H1 (cell line): Measurements from ENCODE around the gene LIF. TPM values are rescaled to one million over a fixed set of nuclear protein-coding genes. Genes with fewer than 3 reads are reported as not detected.

ENCODE experiments used
- CTCF ChIA-PET: fragments of 300-600 bp; sonication (Branson Sonifier 250); formaldehyde crosslinking; loops from one replicate; lab custom pipeline; 2021; ENCODE audit not compliant: partially characterized antibody; lab: Charles Lee
- POLR2A ChIA-PET: fragments of 300-600 bp; sonication (Branson Sonifier 250); formaldehyde crosslinking; loops from one replicate; lab custom pipeline; 2021; ENCODE audit warnings: inconsistent platforms; ENCODE audit not compliant: partially characterized antibody; lab: Charles Lee
- DNase-seq, 2 experiments: peaks; one replicate each; pipeline versions ENCODE4 v3.0.0 to v3.0.0-alpha.2; 2010 to 2022; ENCODE audit warnings: low spot score in 2 of 2, low read depth in 1 of 2, mixed read lengths in 1 of 2
- FAIRE-seq: peaks from 2 replicates; lab custom pipeline; 2011; peaks lifted over from hg19 to GRCh38; lab: Jason Lieb, UNC
- H2AFZ ChIP-seq: 2 replicates; pipeline ENCODE4 v1.8.1; 2012; ENCODE audit warnings: low read length, inconsistent platforms
- H2AK5ac ChIP-seq: 2 replicates; pipeline ENCODE4 v1.6.1; 2013; ENCODE audit warnings: low read depth, low read length
- H2BK120ac ChIP-seq: replicated peaks from 2 replicates; pipeline ENCODE3; 2013; ENCODE audit warnings: low read depth, low read length, inconsistent platforms
- H2BK12ac ChIP-seq: 2 replicates; pipeline ENCODE4 v1.6.1; 2013; ENCODE audit warnings: low read depth, low read length
- H2BK15ac ChIP-seq: 2 replicates; pipeline ENCODE4 v1.6.1; 2013; ENCODE audit warnings: low read length
- H2BK20ac ChIP-seq: 2 replicates; pipeline ENCODE4 v1.6.1; 2013; ENCODE audit warnings: low read length
- H2BK5ac ChIP-seq: 2 replicates; pipeline ENCODE4 v1.6.1; 2013; ENCODE audit warnings: low read depth, low read length
- H3K14ac ChIP-seq: 2 replicates; pipeline ENCODE4 v1.6.1; 2013; ENCODE audit warnings: inconsistent platforms; ENCODE audit not compliant: insufficient read length
- H3K18ac ChIP-seq: 2 replicates; pipeline ENCODE4 v1.6.1; 2013; ENCODE audit warnings: low read length; ENCODE audit errors: extremely low read depth
- H3K23ac ChIP-seq: 2 replicates; pipeline ENCODE4 v1.6.1; 2013; ENCODE audit warnings: inconsistent platforms; ENCODE audit not compliant: insufficient read length
- H3K23me2 ChIP-seq: 2 replicates; pipeline ENCODE4 v1.6.1; 2013; ENCODE audit warnings: low read depth, low read length
- H3K27ac ChIP-seq: 2 replicates; pipeline ENCODE4 v1.6.1; 2011; ENCODE audit warnings: low read depth, low read length, inconsistent platforms
- H3K27me3 ChIP-seq, 4 experiments: replicated peaks in 1 of 4; 1 replicate in 1 of 4; 2 replicates in 3 of 4; pipeline versions ENCODE4 v1.6.1 to v1.8.1; 2011 to 2013; ENCODE audit warnings: low read length in 3 of 4, mild to moderate bottlenecking in 3 of 4, inconsistent platforms in 2 of 4, mixed read lengths in 2 of 4, moderate library complexity in 1 of 4; ENCODE audit not compliant: control insufficient read depth in 3 of 4, insufficient read depth in 3 of 4; ENCODE audit errors: extremely low read depth in 1 of 4
- H3K36me3 ChIP-seq, 4 experiments: 2 replicates each; pipeline versions ENCODE4 v1.6.1 to v1.8.1; 2011 to 2013; ENCODE audit warnings: mild to moderate bottlenecking in 4 of 4, low read length in 3 of 4, moderate library complexity in 2 of 4, control low read depth in 1 of 4, inconsistent platforms in 1 of 4; ENCODE audit not compliant: insufficient read depth in 4 of 4, control insufficient read depth in 2 of 4
- H3K4ac ChIP-seq: replicated peaks from 2 replicates; pipeline ENCODE3; 2013; ENCODE audit warnings: low read length, low read depth, mixed read lengths, inconsistent platforms; ENCODE audit not compliant: insufficient read length
- H3K4me1 ChIP-seq, 4 experiments: replicated peaks in 1 of 4; 1 replicate in 1 of 4; 2 replicates in 3 of 4; pipeline versions ENCODE4 v1.6.1 to v1.8.1; 2011 to 2013; ENCODE audit warnings: low read length in 3 of 4, inconsistent platforms in 2 of 4, mixed read lengths in 1 of 4; ENCODE audit not compliant: insufficient read depth in 4 of 4, control insufficient read depth in 3 of 4
- H3K4me2 ChIP-seq, 2 experiments: 2 replicates each; pipeline versions ENCODE4 v1.6.1 to v1.8.1; 2011 to 2013; ENCODE audit warnings: low read depth in 2 of 2, low read length in 2 of 2, control low read depth in 1 of 2, inconsistent platforms in 1 of 2, mild to moderate bottlenecking in 1 of 2; ENCODE audit not compliant: insufficient read depth in 1 of 2
- H3K4me3 ChIP-seq, 4 experiments: fragments of 200-600, 300-600 bp in 1 of 4; sonication (generic), shearing (Covaris generic), sonication (Bioruptor Twin) in 1 of 4; 2 replicates each; pipeline versions ENCODE4 v1.5.1 to v1.8.1; 2011 to 2016; ENCODE audit warnings: low read length in 4 of 4, low read depth in 3 of 4, control low read depth in 2 of 4, inconsistent platforms in 2 of 4, mild to moderate bottlenecking in 2 of 4, mixed read lengths in 1 of 4, moderate library complexity in 1 of 4; ENCODE audit not compliant: insufficient read depth in 2 of 4; ENCODE audit errors: extremely low read depth in 1 of 4
- H3K56ac ChIP-seq: replicated peaks from 2 replicates; pipeline ENCODE3; 2013; ENCODE audit warnings: low read depth, mild to moderate bottlenecking, mixed read lengths, low read length, inconsistent platforms; ENCODE audit not compliant: insufficient read length
- H3K79me1 ChIP-seq: 2 replicates; pipeline ENCODE4 v1.6.1; 2013; ENCODE audit warnings: low read depth, low read length, control low read depth
- H3K79me2 ChIP-seq, 2 experiments: 2 replicates each; pipeline versions ENCODE4 v1.6.1 to v1.8.1; 2012 to 2013; ENCODE audit warnings: low read length in 2 of 2, mild to moderate bottlenecking in 2 of 2, inconsistent platforms in 1 of 2; ENCODE audit not compliant: insufficient read depth in 2 of 2, control insufficient read depth in 1 of 2
- H3K9ac ChIP-seq, 4 experiments: replicated peaks in 1 of 4; 1 replicate in 1 of 4; 2 replicates in 3 of 4; pipeline versions ENCODE4 v1.6.1 to v1.8.1; 2011 to 2013; ENCODE audit warnings: low read depth in 3 of 4, low read length in 3 of 4, control low read depth in 2 of 4, mild to moderate bottlenecking in 2 of 4, moderate library complexity in 2 of 4, inconsistent platforms in 1 of 4; ENCODE audit errors: extremely low read depth in 1 of 4
- H3K9me3 ChIP-seq, 2 experiments: 2 replicates each; pipeline versions ENCODE4 v1.6.1 to v1.8.1; 2012 to 2013; ENCODE audit warnings: mild to moderate bottlenecking in 2 of 2, moderate library complexity in 2 of 2, control low read depth in 1 of 2, inconsistent platforms in 1 of 2, low read depth in 1 of 2, low read length in 1 of 2, mixed read lengths in 1 of 2; ENCODE audit not compliant: insufficient read depth in 2 of 2
- H4K20me1 ChIP-seq, 2 experiments: replicated peaks in 1 of 2; 2 replicates each; pipeline versions ENCODE3 to v1.8.1; 2011 to 2013; ENCODE audit warnings: inconsistent platforms in 2 of 2, low read length in 2 of 2, mild to moderate bottlenecking in 1 of 2; ENCODE audit not compliant: insufficient read depth in 2 of 2, control insufficient read depth in 1 of 2
- H4K5ac ChIP-seq: 2 replicates; pipeline ENCODE4 v1.6.1; 2013; ENCODE audit warnings: low read length, low read depth, mixed read lengths, inconsistent platforms; ENCODE audit not compliant: insufficient read length
- H4K8ac ChIP-seq: 2 replicates; pipeline ENCODE4 v1.8.0; 2013; ENCODE audit warnings: mild to moderate bottlenecking, moderate library complexity, low read length, inconsistent platforms; ENCODE audit not compliant: insufficient read depth; ENCODE audit errors: extremely low read depth
- H4K91ac ChIP-seq: replicated peaks from 2 replicates; pipeline ENCODE3; 2013; ENCODE audit warnings: low read length, mixed read lengths, inconsistent platforms; ENCODE audit not compliant: insufficient read length
- CTBP2 ChIP-seq: IDR thresholded peaks from 2 replicates; pipeline ENCODE4 v1.7.0; 2011; ENCODE audit warnings: borderline replicate concordance, mild to moderate bottlenecking, moderate library complexity, mixed read lengths, low read length; ENCODE audit not compliant: insufficient read depth, insufficient read length
- GABPA ChIP-seq: IDR thresholded peaks from 2 replicates; pipeline ENCODE4 v1.6.1; 2011; ENCODE audit warnings: mild to moderate bottlenecking, low read length, moderate library complexity, borderline replicate concordance; ENCODE audit not compliant: insufficient read depth
- HDAC6 ChIP-seq: IDR thresholded peaks from one replicate; pipeline ENCODE4 v1.7.1; 2012; ENCODE audit warnings: low read depth, mild to moderate bottlenecking, inconsistent platforms, low read length, moderate library complexity
- POU5F1 ChIP-seq: IDR thresholded peaks from 2 replicates; pipeline ENCODE4 v1.6.1; 2011; ENCODE audit warnings: low read depth, mild to moderate bottlenecking, low read length, moderate library complexity
- SIN3A ChIP-seq, 2 experiments: IDR thresholded peaks in 1 of 2; conservative IDR thresholded peaks in 1 of 2; 2 replicates each; pipeline ENCODE4 v1.6.1; 2011 to 2012; ENCODE audit warnings: low read length in 2 of 2, improper control_type of control experiment in 1 of 2, low read depth in 1 of 2, mild to moderate bottlenecking in 1 of 2
- TEAD4 ChIP-seq: IDR thresholded peaks from 2 replicates; pipeline ENCODE4 v1.6.1; 2012; ENCODE audit warnings: low read depth, low read length, inconsistent platforms, mixed read lengths
- ZNF274 ChIP-seq: IDR thresholded peaks from 2 replicates; pipeline ENCODE4 v1.7.0; 2012; ENCODE audit warnings: low read length, borderline replicate concordance; ENCODE audit errors: extremely low read depth
- WGBS, 2 experiments: shearing (Covaris generic) in 1 of 2; methylation state at CpG; one replicate each; pipeline versions ENCODE4 v1.1.6 to v1.1.7; 2013 to 2015; ENCODE audit warnings: low lambda C conversion rate in 2 of 2, mixed read lengths in 2 of 2, inconsistent platforms in 1 of 2, low coverage in 1 of 2, missing lambda C conversion rate in 1 of 2; ENCODE audit not compliant: insufficient replicate concordance in 2 of 2, insufficient coverage in 1 of 2, insufficient read length in 1 of 2; ENCODE audit errors: extremely low coverage in 1 of 2, missing lambda C conversion rate in 1 of 2; 5-methylcytosine and 5-hydroxymethylcytosine counted together
- polyA plus RNA-seq, 7 experiments: library from polyadenylated mRNA; depleted of rRNA in 3 of 7; stranded (reverse) in 5 of 7; unstranded in 2 of 7; fragments of >200 nt in 5 of 7; fragments of 200-250 nt in 2 of 7; gene quantifications; 1 replicate in 5 of 7; 2 replicates in 1 of 7; 4 replicates in 1 of 7; pipeline versions ENCODE4 v1.2.1 to v1.2.3, GENCODE V29; 2011 to 2013; ENCODE audit warnings: missing spikeins in 2 of 7, mixed read lengths in 2 of 7
- total RNA-seq: library from RNA; stranded (reverse); fragmentation: NEBNext Ultra II Directional; extraction: Animal tissue kit (Norgen Biotek cat#: 25700); gene quantifications from 2 replicates; pipeline ENCODE4 v1.2.1, GENCODE V29; 2021
- TF ChIP-seq, protein P1 (sequence below), 3 experiments: IDR thresholded peaks; 1 replicate in 2 of 3; 2 replicates in 1 of 3; pipeline versions ENCODE4 v1.5.1 to v1.6.1; 2011; ENCODE audit warnings: low read length in 3 of 3, mild to moderate bottlenecking in 3 of 3, inconsistent platforms in 2 of 3, low read depth in 1 of 3, moderate library complexity in 1 of 3; ENCODE audit not compliant: insufficient read depth in 1 of 3; ENCODE audit errors: control extremely low read depth in 1 of 3

Gene LIF
- total and polyA plus RNA-seq, 2 of the 8 experiments (the other 6 are each of a cell fraction or from before 2014, with no cell fraction given): 3.3 to 3.5 TPM

DNA sequence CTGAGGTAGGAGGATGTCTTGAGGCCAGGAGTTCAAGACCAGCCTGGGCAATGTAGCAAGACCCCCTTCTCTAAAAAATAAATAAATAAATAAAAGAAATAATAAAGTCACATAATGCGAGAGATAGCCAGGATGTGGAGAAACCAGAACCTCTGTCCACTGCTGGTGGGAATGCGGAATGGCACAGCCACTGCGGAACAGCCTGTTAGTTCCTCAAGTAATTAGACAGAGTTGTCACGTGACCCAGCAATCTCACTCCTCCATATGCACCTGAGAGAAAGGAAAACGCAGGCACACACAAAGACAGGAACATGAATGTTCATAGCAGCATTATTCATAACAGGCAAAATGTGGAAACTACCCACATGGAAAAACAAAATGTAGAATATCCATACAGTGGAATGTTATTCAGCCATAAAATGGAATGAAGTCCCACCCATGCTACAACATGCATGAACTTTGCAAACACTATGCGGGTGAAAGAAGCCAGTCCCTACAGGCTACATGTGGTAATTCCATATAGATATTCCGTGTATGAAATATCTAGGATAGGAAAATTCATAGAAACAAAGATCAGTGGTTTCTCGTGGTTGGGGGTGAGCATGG, 27.4 kb downstream of the LIF start:
- Histone ChIP-seq H2BK120ac (no peak overlapping the region), H3K9ac (no peak overlapping the region), H2BK12ac (no peak overlapping the region), H3K4me3 (no peak overlapping the region), H3K14ac (no peak overlapping the region), H3K4me2 (no peak overlapping the region), H2BK15ac (no peak overlapping the region), H3K18ac (no peak overlapping the region), H3K27me3 (peaks cover 0 to 3% (median 0%) of the 10 kb centered on the region in 4 experiments; a peak in 1 of 7 replicates), H3K9me3 (no peaks in the 10 kb centered on the region), H3K27ac (no peak overlapping the region), H4K5ac (no peak overlapping the region), H3K56ac (no peak overlapping the region), H3K23me2 (no peaks in the 10 kb centered on the region; the same call in none of the 2 replicates), H3K4me1 (peaks cover 0 to 13% (median 7%) of the 10 kb centered on the region in 4 experiments; a peak in 6 of 7 replicates), H3K4ac (no peak overlapping the region), H3K79me1 (no peaks in the 10 kb centered on the region), H3K79me2 (no peaks in the 10 kb centered on the region), H2BK5ac (no peak overlapping the region), H4K20me1 (peaks cover 0 to 2% of the 10 kb centered on the region in 2 experiments), H4K8ac (no peak overlapping the region), H2AK5ac (no peak overlapping the region), H2AFZ (no peak overlapping the region), H3K36me3 (no peaks in the 10 kb centered on the region), H3K23ac (no peak overlapping the region), H2BK20ac (no peak overlapping the region), H4K91ac (no peak overlapping the region)
- DNase-seq (no peak), FAIRE-seq (no peak)
- TF ChIP-seq, protein P1, sequence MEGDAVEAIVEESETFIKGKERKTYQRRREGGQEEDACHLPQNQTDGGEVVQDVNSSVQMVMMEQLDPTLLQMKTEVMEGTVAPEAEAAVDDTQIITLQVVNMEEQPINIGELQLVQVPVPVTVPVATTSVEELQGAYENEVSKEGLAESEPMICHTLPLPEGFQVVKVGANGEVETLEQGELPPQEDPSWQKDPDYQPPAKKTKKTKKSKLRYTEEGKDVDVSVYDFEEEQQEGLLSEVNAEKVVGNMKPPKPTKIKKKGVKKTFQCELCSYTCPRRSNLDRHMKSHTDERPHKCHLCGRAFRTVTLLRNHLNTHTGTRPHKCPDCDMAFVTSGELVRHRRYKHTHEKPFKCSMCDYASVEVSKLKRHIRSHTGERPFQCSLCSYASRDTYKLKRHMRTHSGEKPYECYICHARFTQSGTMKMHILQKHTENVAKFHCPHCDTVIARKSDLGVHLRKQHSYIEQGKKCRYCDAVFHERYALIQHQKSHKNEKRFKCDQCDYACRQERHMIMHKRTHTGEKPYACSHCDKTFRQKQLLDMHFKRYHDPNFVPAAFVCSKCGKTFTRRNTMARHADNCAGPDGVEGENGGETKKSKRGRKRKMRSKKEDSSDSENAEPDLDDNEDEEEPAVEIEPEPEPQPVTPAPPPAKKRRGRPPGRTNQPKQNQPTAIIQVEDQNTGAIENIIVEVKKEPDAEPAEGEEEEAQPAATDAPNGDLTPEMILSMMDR (IDR thresholded peaks at IDR 0.05; ENCODE audit: control extremely low read depth in 1 of 3, insufficient read depth in 1 of 3, low read depth in 1 of 3, low read length in 3 of 3): peak in 1 of 3 experiments; percentile 19; a peak in 1 of 4 replicates
- TF ChIP-seq TEAD4 (peak; percentile 61; the same call in 1 of the 2 replicates), SIN3A (conservative IDR thresholded peaks at IDR 0.05 in 1 of 2, IDR thresholded peaks at IDR 0.05 in 1 of 2; ENCODE audit: low read depth in 1 of 2, low read length in 2 of 2) (no peak), GABPA (no peak), HDAC6 (no peak), POU5F1 (no peak), CTBP2 (no peak), ZNF274 (no peak)
- ChIA-PET POLR2A (no interaction called here), CTCF (interaction anchor here (0.7 kb wide), 1 partner anchor 8 kb away, joined by 3 read pairs; no protein-coding TSS in a partner anchor)
- WGBS, 2 experiments: 86% methylated on average over 8 of the region's 8 CpGs; no CpG with 5 or more reads in 1 of the 2 experiments
